GM11168 (cell line): ENCODE data around the gene LRRC8D.

ENCODE experiments used
- in situ Hi-C: fragments of 300-500 bp; cut with MboI; formaldehyde crosslinking; loops from one replicate; pipeline ENCODE4 v1.12.0; 2022; ENCODE audit warnings: low sequenced_read_pairs; ENCODE audit not compliant: unreplicated experiment

The LRRC8D gene

GRCh38 chr1:89804642-89805237, 16.1 kb upstream of the LRRC8D start:
- in situ Hi-C loops, result loop anchor here (5.0 kb wide), 1 partner anchor 188 kb away; no protein-coding TSS in a partner anchor

DNA sequence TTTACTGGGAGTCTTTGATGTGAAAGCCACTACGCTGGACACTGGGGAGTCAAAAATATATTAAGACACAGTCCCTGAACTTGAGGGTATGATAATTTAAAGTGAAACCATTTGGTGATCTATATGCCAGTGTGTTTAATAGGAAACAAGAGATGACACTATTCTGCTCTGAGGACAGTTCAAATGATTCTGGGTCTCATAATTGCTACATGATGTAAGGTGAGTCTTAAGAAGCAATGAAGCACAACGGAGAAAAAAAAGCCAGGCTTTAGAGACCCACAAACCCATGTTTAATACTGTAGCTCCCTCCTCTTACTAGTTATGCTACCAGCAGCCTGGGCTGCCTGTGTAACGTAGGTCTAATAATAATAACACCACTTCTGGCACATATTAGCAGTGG, 14.2 kb upstream of the LRRC8D start:
- in situ Hi-C loops, result no loop called here

DNA sequence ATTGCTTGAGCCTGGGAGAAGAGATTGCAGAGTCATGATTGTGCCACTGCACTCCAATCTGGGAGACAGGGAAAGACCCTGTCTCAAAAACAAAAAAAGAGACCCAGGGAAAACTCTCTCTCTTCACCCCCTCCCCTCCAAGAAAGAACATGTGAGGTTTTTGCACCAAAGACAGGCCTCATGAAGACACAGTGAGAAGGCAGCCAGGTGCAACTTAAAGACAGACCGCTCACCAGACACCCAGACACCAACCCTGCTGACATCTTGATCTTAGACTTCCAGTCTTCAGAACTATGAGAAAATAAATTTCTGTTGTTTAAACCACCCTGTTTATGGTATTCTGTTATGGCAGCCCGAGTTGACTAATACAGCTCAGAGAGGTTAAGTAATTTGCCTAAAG, 13.3 kb upstream of the LRRC8D start:
- in situ Hi-C loops, result no loop called here

DNA sequence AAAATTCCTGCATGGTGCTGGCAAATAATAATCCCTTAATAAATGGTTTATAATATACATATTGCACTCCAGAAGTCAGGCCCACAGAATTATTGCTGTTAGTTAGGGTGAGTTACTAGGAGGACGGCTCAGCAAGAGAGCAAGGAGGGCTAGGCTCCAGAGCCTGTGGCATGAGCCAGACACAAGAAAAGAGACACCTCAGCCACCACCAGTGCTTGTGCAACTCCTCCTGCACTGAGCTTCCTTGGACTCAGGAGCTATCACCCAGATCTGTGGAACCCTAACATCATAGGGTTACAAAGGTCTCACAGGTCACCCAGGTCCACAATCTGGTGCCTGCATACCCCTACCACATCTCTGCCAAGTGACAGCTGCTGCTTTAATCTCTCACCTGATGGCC, 12.8 kb upstream of the LRRC8D start:
- in situ Hi-C loops, result no loop called here

- in situ Hi-C loops, result no loop called here
Observed at GRCh38 chr1:89808441-89809117, 12.3 kb upstream of the LRRC8D start.

- in situ Hi-C loops, result no loop called here
Observed at GRCh38 chr1:89809556-89809955, 11.3 kb upstream of the LRRC8D start.

- in situ Hi-C loops, result no loop called here
Observed at GRCh38 chr1:89810302-89810701, 10.5 kb upstream of the LRRC8D start.

- in situ Hi-C loops, result no loop called here
Observed at GRCh38 chr1:89810880-89811279, 10.0 kb upstream of the LRRC8D start.

DNA sequence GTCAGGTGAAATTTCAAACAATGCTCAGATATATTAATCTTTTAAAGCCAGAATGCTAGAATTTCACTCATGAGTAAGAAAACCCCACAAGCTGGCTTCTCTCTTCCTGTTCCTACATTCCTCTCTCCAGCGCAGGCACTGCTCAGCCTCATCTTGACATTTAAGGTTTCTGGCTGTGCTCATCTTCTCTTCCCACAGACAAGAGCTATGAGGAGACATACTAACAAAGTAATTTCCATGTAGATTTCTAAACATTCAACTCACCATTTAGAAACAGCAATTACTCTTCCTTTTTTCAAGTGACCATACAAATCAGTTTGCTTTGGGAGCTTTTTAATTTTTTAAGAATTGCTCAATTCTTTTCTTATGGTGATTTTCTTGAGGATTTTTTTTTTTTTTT, 7.8 kb upstream of the LRRC8D start:
- in situ Hi-C loops, result no loop called here

GRCh38 chr1:89815040-89815439, 5.8 kb upstream of the LRRC8D start:
- in situ Hi-C loops, result no loop called here

- in situ Hi-C loops, result no loop called here
Observed at GRCh38 chr1:89815611-89816010, 5.2 kb upstream of the LRRC8D start.

DNA sequence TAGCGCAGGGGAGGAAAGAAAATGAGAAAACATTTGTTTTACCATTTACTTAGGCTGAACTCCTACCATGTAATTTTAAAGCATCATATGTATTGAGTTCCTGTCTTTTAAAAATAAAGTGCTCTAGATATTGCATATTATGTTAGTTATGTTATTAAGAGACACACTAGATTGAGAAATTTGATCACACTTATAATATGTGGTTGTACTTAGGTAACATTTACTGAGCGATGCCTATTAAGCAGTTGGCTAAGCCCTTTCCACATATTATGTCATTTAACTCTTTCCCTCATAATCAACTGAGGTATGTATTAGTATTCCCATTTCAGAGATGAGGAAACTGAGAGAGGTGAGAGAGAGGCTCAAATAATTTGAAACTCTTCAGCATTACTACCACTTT, 4.5 kb upstream of the LRRC8D start:
- in situ Hi-C loops, result no loop called here

DNA sequence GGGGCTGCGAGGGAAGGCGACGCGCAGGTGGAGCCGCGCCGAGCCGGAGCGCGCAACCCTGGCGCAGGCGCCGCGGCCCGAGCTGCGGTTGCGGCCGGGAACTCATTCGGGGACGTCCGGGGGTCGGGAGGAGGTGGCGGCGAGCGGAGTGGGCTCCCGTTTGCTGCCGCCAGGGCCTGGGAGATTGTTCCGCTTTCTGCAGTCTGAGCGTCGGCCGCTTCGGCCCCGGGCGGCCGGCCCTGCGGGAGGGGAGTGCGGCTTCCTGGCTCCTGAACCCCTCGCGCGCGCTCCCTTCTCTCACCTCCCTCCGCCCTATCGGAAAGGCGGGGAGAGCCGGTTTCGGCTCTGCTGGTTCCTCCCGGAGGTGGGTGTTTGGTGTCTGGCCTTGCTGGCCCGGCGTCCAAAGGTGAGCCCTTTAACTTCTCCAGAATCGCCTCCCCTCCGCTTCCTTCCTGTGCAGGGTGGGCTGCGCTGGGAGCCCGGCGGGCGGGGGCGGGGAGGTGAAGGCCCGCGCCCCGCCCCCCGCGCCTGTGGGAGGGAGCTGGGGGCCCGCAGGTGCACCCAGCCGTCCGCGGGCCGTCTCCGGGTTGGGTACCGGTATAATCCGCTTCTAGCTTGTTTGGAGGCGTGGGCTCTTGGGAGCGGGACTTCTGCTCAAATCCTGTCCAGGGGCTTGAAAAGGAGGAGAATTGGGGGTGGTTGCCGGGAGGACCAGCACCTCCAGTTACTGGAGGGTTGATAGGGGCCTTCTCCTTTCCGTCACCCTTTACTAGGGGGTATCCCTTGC, 683 bp downstream of the LRRC8D start:
- in situ Hi-C loops, result no loop called here

GRCh38 chr1:89822109-89822962, 1.5 kb downstream of the LRRC8D start:
- in situ Hi-C loops, result no loop called here

DNA sequence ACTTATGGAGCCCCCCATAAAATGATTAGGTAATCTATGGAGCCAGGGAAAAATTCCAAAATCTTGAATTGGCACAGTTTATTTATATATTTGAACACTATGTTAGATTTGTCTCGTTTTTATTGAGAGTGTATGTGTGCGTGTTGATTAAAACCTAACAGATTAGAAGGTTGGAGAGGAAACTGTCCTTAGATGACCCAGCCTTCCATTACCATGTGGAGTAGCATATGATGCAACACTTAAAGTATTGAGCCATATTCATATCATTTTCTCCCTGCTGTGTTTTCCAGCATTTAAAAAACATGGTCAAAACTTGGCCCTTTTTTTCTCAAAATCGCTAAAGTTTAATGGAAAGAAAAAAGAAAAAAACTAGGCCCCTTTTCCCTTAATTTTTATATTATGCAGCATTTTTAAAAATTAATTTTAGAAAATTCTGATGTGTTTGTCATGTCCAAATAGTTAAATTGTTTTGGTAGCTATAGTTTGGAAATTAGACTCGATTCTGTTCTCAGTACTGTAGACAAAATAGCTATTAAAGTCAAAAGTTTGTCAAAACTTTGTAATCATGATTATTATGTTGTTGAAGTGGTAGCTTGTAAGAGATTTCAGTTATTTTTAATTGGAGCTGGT, 2.3 kb downstream of the LRRC8D start:
- in situ Hi-C loops, result no loop called here

- in situ Hi-C loops, result no loop called here
Observed at GRCh38 chr1:89823679-89824292, 3.0 kb downstream of the LRRC8D start.

GRCh38 chr1:89826594-89826993, 5.8 kb downstream of the LRRC8D start:
- in situ Hi-C loops, result no loop called here

DNA sequence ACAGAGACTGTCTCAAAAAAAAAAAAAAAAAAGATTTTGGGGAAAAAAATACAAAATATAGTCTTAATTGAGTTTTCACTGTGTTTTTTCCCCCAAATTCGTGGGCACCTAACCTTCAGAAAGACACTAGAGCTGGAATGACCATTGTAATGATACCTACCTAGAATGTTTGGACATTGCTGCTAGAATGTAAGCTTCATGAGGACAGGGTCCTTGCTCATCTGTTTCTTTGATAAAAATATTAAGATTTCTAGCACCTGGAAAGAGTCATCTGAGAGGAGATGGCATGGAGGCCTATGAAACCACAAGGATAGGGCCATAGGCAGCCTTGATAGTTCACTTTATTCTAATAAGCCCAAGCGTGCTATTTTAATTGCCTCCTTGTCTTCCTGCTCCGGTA, 6.5 kb downstream of the LRRC8D start:
- in situ Hi-C loops, result no loop called here

- in situ Hi-C loops, result no loop called here
Observed at GRCh38 chr1:89827902-89828301, 7.1 kb downstream of the LRRC8D start.

GRCh38 chr1:89829186-89829585, 8.4 kb downstream of the LRRC8D start:
- in situ Hi-C loops, result no loop called here
